ENCODE measurements around the gene SF3A1.

GRCh38 chr22:30327864-30328345, 28.8 kb downstream of the SF3A1 start:
- TF ChIP-seq JUN (IDR thresholded peaks at IDR 0.05; ENCODE audit: borderline replicate concordance, insufficient read depth, insufficient read length, low read depth) (no peak), POLR2A (IDR thresholded peaks at IDR 0.05; ENCODE audit: low read depth, low read length) (no peak), EZH2 (IDR thresholded peaks at IDR 0.05; ENCODE audit: borderline replicate concordance, low read depth, low read length, severe bottlenecking) (no peak), POLR2AphosphoS5 (IDR thresholded peaks at IDR 0.05; ENCODE audit: insufficient read depth, low read depth, low read length) (no peak)
- TF ChIP-seq, protein P1, sequence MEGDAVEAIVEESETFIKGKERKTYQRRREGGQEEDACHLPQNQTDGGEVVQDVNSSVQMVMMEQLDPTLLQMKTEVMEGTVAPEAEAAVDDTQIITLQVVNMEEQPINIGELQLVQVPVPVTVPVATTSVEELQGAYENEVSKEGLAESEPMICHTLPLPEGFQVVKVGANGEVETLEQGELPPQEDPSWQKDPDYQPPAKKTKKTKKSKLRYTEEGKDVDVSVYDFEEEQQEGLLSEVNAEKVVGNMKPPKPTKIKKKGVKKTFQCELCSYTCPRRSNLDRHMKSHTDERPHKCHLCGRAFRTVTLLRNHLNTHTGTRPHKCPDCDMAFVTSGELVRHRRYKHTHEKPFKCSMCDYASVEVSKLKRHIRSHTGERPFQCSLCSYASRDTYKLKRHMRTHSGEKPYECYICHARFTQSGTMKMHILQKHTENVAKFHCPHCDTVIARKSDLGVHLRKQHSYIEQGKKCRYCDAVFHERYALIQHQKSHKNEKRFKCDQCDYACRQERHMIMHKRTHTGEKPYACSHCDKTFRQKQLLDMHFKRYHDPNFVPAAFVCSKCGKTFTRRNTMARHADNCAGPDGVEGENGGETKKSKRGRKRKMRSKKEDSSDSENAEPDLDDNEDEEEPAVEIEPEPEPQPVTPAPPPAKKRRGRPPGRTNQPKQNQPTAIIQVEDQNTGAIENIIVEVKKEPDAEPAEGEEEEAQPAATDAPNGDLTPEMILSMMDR (IDR thresholded peaks at IDR 0.05; ENCODE audit: extremely low read depth in 1 of 2, insufficient read depth in 1 of 2, low read depth in 1 of 2, low read length in 2 of 2) = no peak
